Breast epithelium (tissue), 3 donors: ENCODE measurements around the gene MTCH2.

Experiments
- POLR2AphosphoS5 ChIP-seq, 3 donors: sonication (generic); formaldehyde crosslinking; IDR thresholded peaks; one replicate each; pipeline ENCODE4 v1.6.1; 2017; ENCODE audit warnings: antibody characterized with exemption in 3 of 3
- TF ChIP-seq, protein P1 (sequence below), 3 donors: fragments of 450-650 bp; IDR thresholded peaks; one replicate each; pipeline ENCODE4 v1.5.1; 2016 to 2017; ENCODE audit warnings: antibody characterized with exemption in 3 of 3, mild to moderate bottlenecking in 3 of 3, moderate library complexity in 3 of 3

DNA sequence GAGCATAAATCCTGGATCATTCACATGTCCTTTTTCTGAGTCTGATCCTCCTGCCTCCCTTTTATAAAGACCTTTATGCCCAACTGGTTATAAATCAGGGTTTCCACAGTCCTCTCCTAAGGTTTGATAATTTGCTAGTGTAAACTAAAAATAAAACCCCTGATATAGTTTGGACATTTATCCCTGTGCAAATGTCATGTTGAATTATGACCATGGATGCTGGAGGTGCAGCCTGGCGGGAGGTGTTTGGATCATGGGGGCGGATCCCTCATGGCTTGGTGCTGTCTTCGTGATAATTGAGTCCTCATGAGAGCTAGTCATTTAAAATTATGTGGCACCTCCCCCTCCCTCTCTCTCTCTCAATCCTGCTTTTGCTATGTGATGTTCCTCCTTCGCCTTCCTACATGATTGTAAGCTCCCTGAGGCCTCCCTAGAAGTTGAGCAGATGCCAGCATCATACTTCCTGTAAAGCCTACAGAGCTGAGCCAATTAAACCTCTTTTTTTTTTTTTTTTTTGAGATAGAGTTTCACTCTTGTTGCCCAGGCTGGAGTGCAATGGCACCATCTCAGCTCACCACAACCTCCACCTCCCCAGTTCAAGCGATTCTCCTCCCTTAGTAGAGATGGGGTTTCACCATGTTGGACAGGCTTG is 9.6 kb upstream of the MTCH2 start:
- TF ChIP-seq, protein P1, sequence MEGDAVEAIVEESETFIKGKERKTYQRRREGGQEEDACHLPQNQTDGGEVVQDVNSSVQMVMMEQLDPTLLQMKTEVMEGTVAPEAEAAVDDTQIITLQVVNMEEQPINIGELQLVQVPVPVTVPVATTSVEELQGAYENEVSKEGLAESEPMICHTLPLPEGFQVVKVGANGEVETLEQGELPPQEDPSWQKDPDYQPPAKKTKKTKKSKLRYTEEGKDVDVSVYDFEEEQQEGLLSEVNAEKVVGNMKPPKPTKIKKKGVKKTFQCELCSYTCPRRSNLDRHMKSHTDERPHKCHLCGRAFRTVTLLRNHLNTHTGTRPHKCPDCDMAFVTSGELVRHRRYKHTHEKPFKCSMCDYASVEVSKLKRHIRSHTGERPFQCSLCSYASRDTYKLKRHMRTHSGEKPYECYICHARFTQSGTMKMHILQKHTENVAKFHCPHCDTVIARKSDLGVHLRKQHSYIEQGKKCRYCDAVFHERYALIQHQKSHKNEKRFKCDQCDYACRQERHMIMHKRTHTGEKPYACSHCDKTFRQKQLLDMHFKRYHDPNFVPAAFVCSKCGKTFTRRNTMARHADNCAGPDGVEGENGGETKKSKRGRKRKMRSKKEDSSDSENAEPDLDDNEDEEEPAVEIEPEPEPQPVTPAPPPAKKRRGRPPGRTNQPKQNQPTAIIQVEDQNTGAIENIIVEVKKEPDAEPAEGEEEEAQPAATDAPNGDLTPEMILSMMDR (IDR thresholded peaks at IDR 0.05), result no peak
- TF ChIP-seq POLR2AphosphoS5 (IDR thresholded peaks at IDR 0.05), result no peak
